ENCODE results near the gene LSP1. TPM values are rescaled to one million over a fixed set of nuclear protein-coding genes. Genes with fewer than 3 reads are reported as not detected.

The LSP1 gene
- total and polyA plus RNA-seq, 2 of the 8 experiments (the other 6 are each of a cell fraction or from before 2014, with no cell fraction given): 0.03 TPM; not detected in 1

- Histone ChIP-seq H3K23me2 (ENCODE audit: low read depth, low read length) (peaks cover 14% of the 10 kb centered on the region; the same call in 1 of the 2 replicates), H4K8ac (ENCODE audit: extremely low read depth, insufficient read depth, low read length) (peak overlapping the region; percentile 75; the same call in 1 of the 2 replicates), H4K5ac (ENCODE audit: insufficient read length, low read depth, low read length) (no peak overlapping the region), H2AK5ac (ENCODE audit: low read depth, low read length) (0 out of 2 replicates have a peak overlapping the region, but pooled peaks have one; percentile 82), H3K79me1 (ENCODE audit: low read depth, low read length) (no peaks in the 10 kb centered on the region), H3K9ac (replicated peaks in 1 of 4; ENCODE audit: extremely low read depth in 1 of 4, low read depth in 3 of 4, low read length in 3 of 4) (no peak overlapping the region), H4K20me1 (replicated peaks in 1 of 2; ENCODE audit: control insufficient read depth in 1 of 2, insufficient read depth in 2 of 2, low read length in 2 of 2) (no peaks in the 10 kb centered on the region), H3K79me2 (ENCODE audit: control insufficient read depth in 1 of 2, insufficient read depth in 2 of 2, low read length in 2 of 2) (no peaks in the 10 kb centered on the region), H3K36me3 (ENCODE audit: control insufficient read depth in 2 of 4, insufficient read depth in 4 of 4, low read length in 3 of 4) (no peaks in the 10 kb centered on the region), H3K9me3 (ENCODE audit: insufficient read depth in 2 of 2, low read depth in 1 of 2, low read length in 1 of 2) (no peaks in the 10 kb centered on the region), H3K27me3 (replicated peaks in 1 of 4; ENCODE audit: control insufficient read depth in 3 of 4, extremely low read depth in 1 of 4, insufficient read depth in 3 of 4, low read length in 3 of 4) (no peaks in the 10 kb centered on the region; a peak in 1 of 7 replicates), H2BK20ac (ENCODE audit: low read length) (no peak overlapping the region), H2BK15ac (ENCODE audit: low read length) (0 out of 2 replicates have a peak overlapping the region, but pooled peaks have one; percentile 92), H3K23ac (ENCODE audit: insufficient read length) (no peak overlapping the region), H2AFZ (ENCODE audit: low read length) (no peak overlapping the region), H4K91ac (replicated peaks; ENCODE audit: insufficient read length, low read length) (peak overlapping the region; percentile 42), H3K4ac (replicated peaks; ENCODE audit: insufficient read length, low read depth, low read length) (no peak overlapping the region), H2BK5ac (ENCODE audit: low read depth, low read length) (0 out of 2 replicates have a peak overlapping the region, but pooled peaks have one; percentile 52), H3K4me2 (ENCODE audit: insufficient read depth in 1 of 2, low read depth in 2 of 2, low read length in 2 of 2) (no peak overlapping the region), H3K56ac (replicated peaks; ENCODE audit: insufficient read length, low read depth, low read length) (no peak overlapping the region), H3K18ac (ENCODE audit: extremely low read depth, low read length) (no peak overlapping the region), H3K27ac (ENCODE audit: low read depth, low read length) (no peak overlapping the region), H2BK120ac (replicated peaks; ENCODE audit: low read depth, low read length) (no peak overlapping the region), H2BK12ac (ENCODE audit: low read depth, low read length) (peak overlapping the region; percentile 50; the same call in 1 of the 2 replicates), H3K4me3 (ENCODE audit: extremely low read depth in 1 of 4, insufficient read depth in 2 of 4, low read depth in 3 of 4, low read length in 4 of 4) (no peak overlapping the region), H3K4me1 (replicated peaks in 1 of 4; ENCODE audit: control insufficient read depth in 3 of 4, insufficient read depth in 4 of 4, low read length in 3 of 4) (peaks cover 0 to 5% (median 2%) of the 10 kb centered on the region in 4 experiments; a peak in 3 of 7 replicates), H3K14ac (ENCODE audit: insufficient read length) (no peak overlapping the region)
- TF ChIP-seq HDAC6 (IDR thresholded peaks at IDR 0.05; ENCODE audit: low read depth, low read length) (no peak), SAP30 (IDR thresholded peaks at IDR 0.05; ENCODE audit: insufficient read depth, insufficient replicate concordance, low read length) (no peak), SIX5 (IDR thresholded peaks at IDR 0.05; ENCODE audit: low read depth, low read length) (no peak), SUZ12 (IDR thresholded peaks at IDR 0.05; ENCODE audit: low read length) (no peak), SP4 (IDR thresholded peaks at IDR 0.05; ENCODE audit: low read length) (no peak), ZNF274 (IDR thresholded peaks at IDR 0.05; ENCODE audit: borderline replicate concordance, extremely low read depth, low read length) (no peak), JUND (IDR thresholded peaks at IDR 0.05; ENCODE audit: low read length) (no peak)
- no peak for DNase-seq (ENCODE audit: low read depth in 1 of 2, low spot score in 2 of 2)
- WGBS, 2 experiments (ENCODE audit: extremely low coverage in 1 of 2, insufficient coverage in 1 of 2, insufficient read length in 1 of 2, insufficient replicate concordance in 2 of 2, low coverage in 1 of 2, low lambda C conversion rate in 2 of 2, missing lambda C conversion rate in 1 of 2): 82% methylated on average over 7 of the region's 9 CpGs; no CpG with 5 or more reads in 1 of the 2 experiments
- ChIA-PET CTCF (ENCODE audit: partially characterized antibody) (interaction anchor here (1.3 to 4.8 kb wide), 18 partner anchors 10 to 271 kb away, joined by 3 to 170 read pairs (median 11); partner anchors contain the start of genes PRR33, SYT8 and TNNI2), POLR2A (ENCODE audit: partially characterized antibody) (no interaction called here)
- no peak for FAIRE-seq
These were observed 28.0 kb downstream of the LSP1 start for GRCh38 chr11:1880746-1881441.

All from H1 (cell line).